SK-N-SH (cell line): Measurements from ENCODE around the gene TTC23. TPM values are rescaled to one million over a fixed set of nuclear protein-coding genes. Genes with fewer than 3 reads are reported as not detected.

Source experiments
- CTCF ChIA-PET: fragments of 300-600, 350-600 bp; formaldehyde crosslinking; extraction: SDS; loops from one replicate; lab custom pipeline; 2021; lab: Yijun Ruan, JAX
- POLR2A ChIA-PET: fragments of 350-600 bp; sonication (Branson Sonifier 250); formaldehyde crosslinking; extraction: SDS; loops from one replicate; lab custom pipeline; 2020; ENCODE audit warnings: antibody characterized with exemption, inconsistent platforms; lab: Yijun Ruan, JAX
- DNase-seq: peaks from one replicate; pipeline ENCODE4 v3.0.0; 2012
- H2AFZ ChIP-seq: fragments of 200-600 bp; sonication (generic); 2 replicates; pipeline ENCODE4 v1.8.1; 2016; ENCODE audit warnings: antibody characterized with exemption, mild to moderate bottlenecking, low read depth
- H3F3A ChIP-seq: fragments of 200-600 bp; sonication (generic); replicated peaks from 2 replicates; pipeline ENCODE3; 2016; ENCODE audit warnings: antibody characterized with exemption, mild to moderate bottlenecking; ENCODE audit not compliant: insufficient read depth
- H3K27ac ChIP-seq, 2 experiments: fragments of 200-500 bp in 1 of 2; fragments of 200-600 bp in 1 of 2; sonication (Bioruptor generic) in 1 of 2; sonication (generic), shearing (Covaris generic) in 1 of 2; 2 replicates each; pipeline versions ENCODE4 v1.5.1 to v1.6.1; 2014 to 2016; ENCODE audit warnings: low read depth in 2 of 2, inconsistent platforms in 1 of 2, low read length in 1 of 2, mild to moderate bottlenecking in 1 of 2, mixed read lengths in 1 of 2
- H3K27me3 ChIP-seq: fragments of 200-600 bp; sonication (generic), shearing (Covaris generic); 2 replicates; pipeline ENCODE4 v1.6.1; 2016; ENCODE audit warnings: mixed run types; ENCODE audit not compliant: insufficient read depth
- H3K36me3 ChIP-seq, 2 experiments: fragments of 200-500 bp in 1 of 2; fragments of 200-600 bp in 1 of 2; sonication (Bioruptor generic) in 1 of 2; sonication (generic) in 1 of 2; replicated peaks in 1 of 2; 2 replicates each; pipeline versions ENCODE3 to v1.5.1; 2014 to 2016; ENCODE audit warnings: low read length in 1 of 2, mild to moderate bottlenecking in 1 of 2; ENCODE audit not compliant: insufficient read depth in 2 of 2, control insufficient read depth in 1 of 2
- H3K4me1 ChIP-seq, 2 experiments: fragments of 200-500 bp in 1 of 2; fragments of 200-600 bp in 1 of 2; sonication (Bioruptor generic) in 1 of 2; sonication (generic), shearing (Covaris generic) in 1 of 2; 2 replicates each; pipeline versions ENCODE4 v1.5.1 to v1.6.1; 2014 to 2016; ENCODE audit warnings: low read depth in 1 of 2, low read length in 1 of 2, mixed run types in 1 of 2; ENCODE audit not compliant: insufficient read depth in 2 of 2, control insufficient read depth in 1 of 2
- H3K4me2 ChIP-seq: fragments of 200-600 bp; sonication (generic), shearing (Covaris generic); 2 replicates; pipeline ENCODE4 v1.6.1; 2017; ENCODE audit warnings: mixed run types
- H3K4me3 ChIP-seq, 2 experiments: fragments of 200-500 bp in 1 of 2; fragments of 200-600 bp in 1 of 2; sonication (Bioruptor generic) in 1 of 2; sonication (generic), shearing (Covaris generic) in 1 of 2; 2 replicates each; pipeline versions ENCODE4 v1.5.1 to v1.8.1; 2014 to 2016; ENCODE audit warnings: low read depth in 2 of 2, inconsistent platforms in 1 of 2, low read length in 1 of 2, mild to moderate bottlenecking in 1 of 2, mixed read lengths in 1 of 2, moderate library complexity in 1 of 2
- H3K79me2 ChIP-seq: fragments of 200-600 bp; sonication (generic); 2 replicates; pipeline ENCODE4 v1.8.1; 2017; ENCODE audit warnings: mild to moderate bottlenecking; ENCODE audit not compliant: insufficient read depth
- H3K9ac ChIP-seq: fragments of 200-600 bp; sonication (generic); 2 replicates; pipeline ENCODE4 v1.6.1; 2017; ENCODE audit warnings: mixed run types
- H3K9me2 ChIP-seq: fragments of 200-600 bp; sonication (generic); 2 replicates; pipeline ENCODE4 v1.6.1; 2017; ENCODE audit warnings: mixed run types
- H3K9me3 ChIP-seq: fragments of 200-600 bp; sonication (generic); 2 replicates; pipeline ENCODE4 v1.6.1; 2017; ENCODE audit warnings: mixed run types, mild to moderate bottlenecking, moderate library complexity
- H4K20me1 ChIP-seq: fragments of 200-600 bp; sonication (generic); 2 replicates; pipeline ENCODE4 v1.6.1; 2017; ENCODE audit warnings: mild to moderate bottlenecking, mixed run types; ENCODE audit not compliant: insufficient read depth
- CHD2 ChIP-seq: fragments of 150-350 bp; IDR thresholded peaks from 2 replicates; pipeline ENCODE4 v1.6.1; 2018; ENCODE audit warnings: low read length; ENCODE audit not compliant: partially characterized antibody
- EP300 ChIP-seq, 2 experiments: IDR thresholded peaks; 2 replicates each; pipeline versions ENCODE4 v1.4.0 to v1.6.1; 2012; ENCODE audit warnings: borderline replicate concordance in 1 of 2, low read depth in 1 of 2, low read length in 1 of 2
- EZH2phosphoT487 ChIP-seq: fragments of 200-600 bp; sonication (generic); IDR thresholded peaks from 2 replicates; pipeline ENCODE4 v1.6.1; 2017; ENCODE audit warnings: low read depth, mixed run types, mild to moderate bottlenecking, antibody characterized with exemption, moderate library complexity, borderline replicate concordance
- MXI1 ChIP-seq: IDR thresholded peaks from 2 replicates; pipeline ENCODE4 v1.6.1; 2012; ENCODE audit warnings: mild to moderate bottlenecking, low read depth, low read length, improper control_type of control experiment
- RCOR1 ChIP-seq: fragments of 150-350 bp; IDR thresholded peaks from 2 replicates; pipeline ENCODE4 v1.6.1; 2017; ENCODE audit warnings: antibody characterized with exemption, low read length
- RXRA ChIP-seq: IDR thresholded peaks from 2 replicates; pipeline ENCODE4 v1.4.0; 2012; ENCODE audit warnings: low read depth, mild to moderate bottlenecking, borderline replicate concordance
- TCF12 ChIP-seq: IDR thresholded peaks from 2 replicates; pipeline ENCODE4 v1.4.0; 2012
- WGBS: methylation state at CpG from one replicate; pipeline ENCODE4 v1.1.6; 2017; ENCODE audit warnings: low lambda C conversion rate; 5-methylcytosine and 5-hydroxymethylcytosine counted together
- polyA plus RNA-seq, 3 experiments: library from polyadenylated mRNA; depleted of rRNA; stranded (reverse); fragments of >200 nt; gene quantifications; 2 replicates each; pipeline ENCODE4 v1.2.3, GENCODE V29; 2012
- TF ChIP-seq, protein P1 (sequence below): IDR thresholded peaks from 2 replicates; pipeline ENCODE4; 2012
- TF ChIP-seq, protein P2 (sequence below): IDR thresholded peaks from 2 replicates; pipeline ENCODE4 v1.6.1; 2012; ENCODE audit warnings: mild to moderate bottlenecking, low read depth, low read length, moderate library complexity
- TF ChIP-seq, protein P3 (sequence below): IDR thresholded peaks from 2 replicates; pipeline ENCODE4 v1.4.0; 2012; ENCODE audit warnings: low read depth, borderline replicate concordance
- TF ChIP-seq, protein P4 (sequence below): IDR thresholded peaks from 2 replicates; pipeline ENCODE4 v1.4.0; 2012; ENCODE audit warnings: low read depth, borderline replicate concordance

TTC23 gene
- polyA plus RNA-seq, 1 of the 3 experiments (the other 2 are of a cell fraction) = 0.79 TPM

DNA sequence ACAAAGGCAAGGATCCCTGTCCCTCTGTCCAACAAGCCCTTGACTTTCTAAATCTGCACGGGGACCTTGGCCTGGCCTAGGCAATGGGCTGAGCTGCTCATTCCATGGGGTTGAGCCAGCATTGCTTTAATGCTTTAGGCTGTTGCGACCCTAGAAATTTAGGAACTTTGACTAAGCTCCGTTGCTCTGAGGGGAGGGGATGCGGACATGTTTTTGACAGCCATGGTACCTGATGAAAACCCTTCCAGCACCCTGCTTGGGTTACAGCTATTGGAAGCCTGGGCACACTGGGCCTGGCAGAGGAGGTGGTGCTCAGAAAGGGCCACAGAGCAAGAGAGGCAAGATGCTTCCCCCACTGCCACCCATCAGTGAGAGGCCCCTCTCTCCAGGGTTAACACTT lies 107.4 kb downstream of the TTC23 start:
- WGBS = 88% methylated on average over 4 of the region's 4 CpGs
- ChIA-PET CTCF (interaction anchor here (1.0 to 2.0 kb wide), 2 partner anchors 37 to 41 kb away, joined by 3 to 5 read pairs; partner anchors contain the start of gene SYNM), POLR2A (no interaction called here)
- Histone ChIP-seq H2AFZ (no peak overlapping the region), H3K9me3 (no peaks in the 10 kb centered on the region), H3K4me1 (no peaks in the 10 kb centered on the region), H3K36me3 (peaks cover 0 to under 1% of the 10 kb centered on the region in 2 experiments), H3K27me3 (no peaks in the 10 kb centered on the region), H3K9me2 (no peaks in the 10 kb centered on the region), H3F3A (no peaks in the 10 kb centered on the region), H3K9ac (no peak overlapping the region), H3K27ac (no peak overlapping the region), H3K79me2 (no peaks in the 10 kb centered on the region), H4K20me1 (no peaks in the 10 kb centered on the region), H3K4me3 (no peak overlapping the region), H3K4me2 (no peak overlapping the region)
- TF ChIP-seq TCF12 (no peak), EZH2phosphoT487 (no peak), RXRA (no peak)
- TF ChIP-seq, protein P1, sequence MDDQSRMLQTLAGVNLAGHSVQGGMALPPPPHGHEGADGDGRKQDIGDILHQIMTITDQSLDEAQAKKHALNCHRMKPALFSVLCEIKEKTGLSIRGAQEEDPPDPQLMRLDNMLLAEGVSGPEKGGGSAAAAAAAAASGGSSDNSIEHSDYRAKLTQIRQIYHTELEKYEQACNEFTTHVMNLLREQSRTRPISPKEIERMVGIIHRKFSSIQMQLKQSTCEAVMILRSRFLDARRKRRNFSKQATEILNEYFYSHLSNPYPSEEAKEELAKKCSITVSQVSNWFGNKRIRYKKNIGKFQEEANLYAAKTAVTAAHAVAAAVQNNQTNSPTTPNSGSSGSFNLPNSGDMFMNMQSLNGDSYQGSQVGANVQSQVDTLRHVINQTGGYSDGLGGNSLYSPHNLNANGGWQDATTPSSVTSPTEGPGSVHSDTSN = no peak
- TF ChIP-seq, protein P2, sequence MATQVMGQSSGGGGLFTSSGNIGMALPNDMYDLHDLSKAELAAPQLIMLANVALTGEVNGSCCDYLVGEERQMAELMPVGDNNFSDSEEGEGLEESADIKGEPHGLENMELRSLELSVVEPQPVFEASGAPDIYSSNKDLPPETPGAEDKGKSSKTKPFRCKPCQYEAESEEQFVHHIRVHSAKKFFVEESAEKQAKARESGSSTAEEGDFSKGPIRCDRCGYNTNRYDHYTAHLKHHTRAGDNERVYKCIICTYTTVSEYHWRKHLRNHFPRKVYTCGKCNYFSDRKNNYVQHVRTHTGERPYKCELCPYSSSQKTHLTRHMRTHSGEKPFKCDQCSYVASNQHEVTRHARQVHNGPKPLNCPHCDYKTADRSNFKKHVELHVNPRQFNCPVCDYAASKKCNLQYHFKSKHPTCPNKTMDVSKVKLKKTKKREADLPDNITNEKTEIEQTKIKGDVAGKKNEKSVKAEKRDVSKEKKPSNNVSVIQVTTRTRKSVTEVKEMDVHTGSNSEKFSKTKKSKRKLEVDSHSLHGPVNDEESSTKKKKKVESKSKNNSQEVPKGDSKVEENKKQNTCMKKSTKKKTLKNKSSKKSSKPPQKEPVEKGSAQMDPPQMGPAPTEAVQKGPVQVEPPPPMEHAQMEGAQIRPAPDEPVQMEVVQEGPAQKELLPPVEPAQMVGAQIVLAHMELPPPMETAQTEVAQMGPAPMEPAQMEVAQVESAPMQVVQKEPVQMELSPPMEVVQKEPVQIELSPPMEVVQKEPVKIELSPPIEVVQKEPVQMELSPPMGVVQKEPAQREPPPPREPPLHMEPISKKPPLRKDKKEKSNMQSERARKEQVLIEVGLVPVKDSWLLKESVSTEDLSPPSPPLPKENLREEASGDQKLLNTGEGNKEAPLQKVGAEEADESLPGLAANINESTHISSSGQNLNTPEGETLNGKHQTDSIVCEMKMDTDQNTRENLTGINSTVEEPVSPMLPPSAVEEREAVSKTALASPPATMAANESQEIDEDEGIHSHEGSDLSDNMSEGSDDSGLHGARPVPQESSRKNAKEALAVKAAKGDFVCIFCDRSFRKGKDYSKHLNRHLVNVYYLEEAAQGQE = no peak
- TF ChIP-seq, protein P3, sequence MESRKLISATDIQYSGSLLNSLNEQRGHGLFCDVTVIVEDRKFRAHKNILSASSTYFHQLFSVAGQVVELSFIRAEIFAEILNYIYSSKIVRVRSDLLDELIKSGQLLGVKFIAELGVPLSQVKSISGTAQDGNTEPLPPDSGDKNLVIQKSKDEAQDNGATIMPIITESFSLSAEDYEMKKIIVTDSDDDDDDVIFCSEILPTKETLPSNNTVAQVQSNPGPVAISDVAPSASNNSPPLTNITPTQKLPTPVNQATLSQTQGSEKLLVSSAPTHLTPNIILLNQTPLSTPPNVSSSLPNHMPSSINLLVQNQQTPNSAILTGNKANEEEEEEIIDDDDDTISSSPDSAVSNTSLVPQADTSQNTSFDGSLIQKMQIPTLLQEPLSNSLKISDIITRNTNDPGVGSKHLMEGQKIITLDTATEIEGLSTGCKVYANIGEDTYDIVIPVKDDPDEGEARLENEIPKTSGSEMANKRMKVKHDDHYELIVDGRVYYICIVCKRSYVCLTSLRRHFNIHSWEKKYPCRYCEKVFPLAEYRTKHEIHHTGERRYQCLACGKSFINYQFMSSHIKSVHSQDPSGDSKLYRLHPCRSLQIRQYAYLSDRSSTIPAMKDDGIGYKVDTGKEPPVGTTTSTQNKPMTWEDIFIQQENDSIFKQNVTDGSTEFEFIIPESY = no peak
- no peak for DNase-seq

DNA sequence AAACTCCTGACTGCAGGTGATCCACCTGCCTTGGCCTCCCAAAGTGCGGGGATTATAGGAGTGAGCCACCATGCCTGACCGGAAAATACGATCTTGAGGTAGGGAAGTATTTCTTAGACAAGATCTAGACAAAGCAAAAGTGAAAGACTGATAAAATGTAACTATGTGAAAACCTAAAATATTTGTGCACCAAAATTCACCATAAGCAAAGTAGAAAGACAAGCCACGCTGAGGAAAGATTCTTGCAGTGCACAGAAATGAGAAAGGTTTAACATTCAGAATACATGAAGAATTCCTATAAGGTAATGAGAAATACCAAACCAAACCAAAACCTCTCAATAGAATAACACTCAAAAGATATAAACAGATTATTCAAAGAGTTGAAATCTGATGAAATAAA lies 108.8 kb downstream of the TTC23 start:
- ChIA-PET CTCF (interaction anchor here (0.8 kb wide), 1 partner anchor 40 kb away, joined by 4 read pairs; no protein-coding TSS in a partner anchor), POLR2A (no interaction called here)
- Histone ChIP-seq H3K9me2 (no peaks in the 10 kb centered on the region), H3K79me2 (no peaks in the 10 kb centered on the region), H4K20me1 (no peaks in the 10 kb centered on the region), H2AFZ (no peak overlapping the region), H3K9me3 (no peaks in the 10 kb centered on the region), H3K36me3 (peaks cover 0 to 7% of the 10 kb centered on the region in 2 experiments), H3K4me2 (no peak overlapping the region), H3K27ac (no peak overlapping the region), H3K27me3 (no peaks in the 10 kb centered on the region), H3K4me3 (no peak overlapping the region), H3K4me1 (no peaks in the 10 kb centered on the region), H3K9ac (no peak overlapping the region), H3F3A (no peaks in the 10 kb centered on the region)
- WGBS = 97% methylated on average over 4 of the region's 4 CpGs
- TF ChIP-seq MXI1 = no peak
- no peak for TF ChIP-seq RCOR1
- TF ChIP-seq, protein P4, sequence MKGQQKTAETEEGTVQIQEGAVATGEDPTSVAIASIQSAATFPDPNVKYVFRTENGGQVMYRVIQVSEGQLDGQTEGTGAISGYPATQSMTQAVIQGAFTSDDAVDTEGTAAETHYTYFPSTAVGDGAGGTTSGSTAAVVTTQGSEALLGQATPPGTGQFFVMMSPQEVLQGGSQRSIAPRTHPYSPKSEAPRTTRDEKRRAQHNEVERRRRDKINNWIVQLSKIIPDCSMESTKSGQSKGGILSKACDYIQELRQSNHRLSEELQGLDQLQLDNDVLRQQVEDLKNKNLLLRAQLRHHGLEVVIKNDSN = no peak
- TF ChIP-seq EP300 (IDR thresholded peaks at IDR 0.05; ENCODE audit: borderline replicate concordance in 1 of 2, low read depth in 1 of 2, low read length in 1 of 2) = no peak
- TF ChIP-seq, protein P2 = no peak
- no peak for TF ChIP-seq CHD2
- DNase-seq = no peak
